IMR-90 (cell line): Measurements from ENCODE around the gene IGHMBP2. TPM values are rescaled to one million over a fixed set of nuclear protein-coding genes. Genes with fewer than 3 reads are reported as not detected.

Experiments
- ATAC-seq: fragments of 200-7000 bp; cut with Tn5 transposase; 2 replicates; pipeline ENCODE4 v1.9.1; 2020; ENCODE audit warnings: low read depth, mild to moderate bottlenecking, moderate library complexity
- BruUV-seq: library from RNA; stranded (reverse); fragments of 400-500 nt; replicated peaks from 2 replicates; lab custom pipeline; 2021; lab: Mats Ljungman, UMichigan
- CTCF ChIA-PET: fragments of 300-600 bp; formaldehyde crosslinking; extraction: SDS; loops from one replicate; lab custom pipeline; 2021; ENCODE audit warnings: antibody characterized with exemption; lab: Yijun Ruan, JAX
- POLR2A ChIA-PET: fragments of 300-600 bp; sonication (Branson Sonifier 250); formaldehyde crosslinking; loops from one replicate; lab custom pipeline; 2022; ENCODE audit warnings: antibody characterized with exemption; ENCODE audit not compliant: unreplicated experiment; lab: Charles Lee
- DNase-seq: peaks from one replicate; pipeline ENCODE4 v3.0.0; 2013
- H2AFZ ChIP-seq: replicated peaks from 2 replicates; pipeline ENCODE3; 2013; ENCODE audit warnings: low read length, mild to moderate bottlenecking; ENCODE audit not compliant: poor library complexity
- H2AK5ac ChIP-seq: 2 replicates; pipeline ENCODE4 v1.6.1; 2013; ENCODE audit warnings: low read depth, low read length, inconsistent platforms
- H2AK9ac ChIP-seq: replicated peaks from 2 replicates; pipeline ENCODE3; 2013; ENCODE audit warnings: mild to moderate bottlenecking, low read depth, low read length, moderate library complexity; ENCODE audit not compliant: poor library complexity
- H2BK120ac ChIP-seq: 2 replicates; pipeline ENCODE4 v1.6.1; 2013; ENCODE audit warnings: low read depth, low read length, inconsistent platforms
- H2BK15ac ChIP-seq: 3 replicates; pipeline ENCODE4 v1.6.1; 2013; ENCODE audit warnings: low read depth, low read length, inconsistent platforms
- H2BK20ac ChIP-seq: 2 replicates; pipeline ENCODE4 v1.6.1; 2013; ENCODE audit warnings: low read depth, mild to moderate bottlenecking, inconsistent platforms, low read length, moderate library complexity
- H2BK5ac ChIP-seq: 2 replicates; pipeline ENCODE4 v1.6.1; 2013; ENCODE audit warnings: mild to moderate bottlenecking, low read depth, low read length, inconsistent platforms; ENCODE audit not compliant: poor library complexity, severe bottlenecking
- H3K14ac ChIP-seq: replicated peaks from 2 replicates; pipeline ENCODE4 v1.6.1; 2013; ENCODE audit warnings: low read depth, low read length, inconsistent platforms
- H3K18ac ChIP-seq: 2 replicates; pipeline ENCODE4 v1.6.1; 2013; ENCODE audit warnings: low read depth, low read length, control low read depth
- H3K23ac ChIP-seq: 2 replicates; pipeline ENCODE4 v1.6.1; 2013; ENCODE audit warnings: low read depth, low read length, inconsistent platforms
- H3K27ac ChIP-seq: 2 replicates; pipeline ENCODE4 v1.5.1; 2013; ENCODE audit warnings: mild to moderate bottlenecking, control low read depth, low read length; ENCODE audit not compliant: insufficient read depth
- H3K27me3 ChIP-seq: 2 replicates; pipeline ENCODE4 v1.6.1; 2013; ENCODE audit warnings: low read length; ENCODE audit not compliant: control insufficient read depth, insufficient read depth
- H3K36me3 ChIP-seq: 2 replicates; pipeline ENCODE4 v1.6.1; 2013; ENCODE audit warnings: low read length, mixed read lengths; ENCODE audit not compliant: control insufficient read depth, insufficient read depth
- H3K4ac ChIP-seq: 2 replicates; pipeline ENCODE4 v1.6.1; 2013; ENCODE audit warnings: low read depth, low read length, inconsistent platforms
- H3K4me1 ChIP-seq: 2 replicates; pipeline ENCODE4 v1.6.1; 2013; ENCODE audit warnings: low read length, mixed read lengths; ENCODE audit not compliant: control insufficient read depth, insufficient read depth
- H3K4me2 ChIP-seq: 2 replicates; pipeline ENCODE4 v1.6.1; 2013; ENCODE audit warnings: low read depth, mild to moderate bottlenecking, control low read depth, low read length, moderate library complexity
- H3K4me3 ChIP-seq: 2 replicates; pipeline ENCODE4 v1.5.1; 2013; ENCODE audit warnings: low read depth, mild to moderate bottlenecking, control low read depth, low read length, moderate library complexity; ENCODE audit not compliant: insufficient read depth
- H3K56ac ChIP-seq: 2 replicates; pipeline ENCODE4 v1.6.1; 2013; ENCODE audit warnings: low read length, inconsistent platforms; ENCODE audit not compliant: insufficient read depth; ENCODE audit errors: extremely low read depth
- H3K79me1 ChIP-seq, 2 experiments: 2 replicates each; pipeline ENCODE4 v1.6.1; 2013; ENCODE audit warnings: low read length in 2 of 2, inconsistent platforms in 1 of 2, low read depth in 1 of 2
- H3K9ac ChIP-seq: 2 replicates; pipeline ENCODE4 v1.6.1; 2013; ENCODE audit warnings: low read depth, low read length, control low read depth
- H3K9me1 ChIP-seq: 2 replicates; pipeline ENCODE4 v1.6.1; 2013; ENCODE audit warnings: low read length, inconsistent platforms; ENCODE audit not compliant: insufficient read depth
- H3K9me3 ChIP-seq: 2 replicates; pipeline ENCODE4 v1.6.1; 2013; ENCODE audit warnings: low read length; ENCODE audit not compliant: control insufficient read depth, insufficient read depth
- H4K20me1 ChIP-seq: 2 replicates; pipeline ENCODE4 v1.6.1; 2013; ENCODE audit warnings: low read length, inconsistent platforms; ENCODE audit not compliant: insufficient read depth
- H4K5ac ChIP-seq: 2 replicates; pipeline ENCODE4 v1.6.1; 2013; ENCODE audit warnings: mild to moderate bottlenecking, low read depth, low read length, control low read depth
- H4K8ac ChIP-seq, 2 experiments: 2 replicates each; pipeline ENCODE4 v1.6.1; 2013; ENCODE audit warnings: low read depth in 2 of 2, low read length in 2 of 2, control low read depth in 1 of 2, inconsistent platforms in 1 of 2
- H4K91ac ChIP-seq: 2 replicates; pipeline ENCODE4 v1.6.1; 2013; ENCODE audit warnings: low read depth, low read length, inconsistent platforms; ENCODE audit not compliant: insufficient read depth
- CEBPB ChIP-seq: IDR thresholded peaks from 2 replicates; pipeline ENCODE4 v1.6.1; 2012; ENCODE audit warnings: low read depth, low read length, improper control_type of control experiment
- CHD1 ChIP-seq: IDR thresholded peaks from 2 replicates; pipeline ENCODE4 v1.6.1; 2012; ENCODE audit warnings: low read depth, low read length, improper control_type of control experiment
- FOS ChIP-seq: fragments of 150-350 bp; IDR thresholded peaks from 2 replicates; pipeline ENCODE4 v1.6.1; 2016; ENCODE audit warnings: low read depth, low read length
- POLR2A ChIP-seq: IDR thresholded peaks from 2 replicates; pipeline ENCODE4 v1.6.1; 2012; ENCODE audit warnings: mild to moderate bottlenecking, low read depth, low read length
- RCOR1 ChIP-seq: IDR thresholded peaks from 2 replicates; pipeline ENCODE4 v1.6.1; 2012; ENCODE audit warnings: mild to moderate bottlenecking, low read length, improper control_type of control experiment; ENCODE audit not compliant: insufficient replicate concordance
- RFX5 ChIP-seq: IDR thresholded peaks from 2 replicates; pipeline ENCODE4 v1.8.0; 2012; ENCODE audit warnings: low read depth, mild to moderate bottlenecking, low read length, moderate library complexity
- USF2 ChIP-seq: fragments of 150-350 bp; IDR thresholded peaks from 2 replicates; pipeline ENCODE4 v1.6.1; 2017; ENCODE audit warnings: mild to moderate bottlenecking, antibody characterized with exemption, low read length, low read depth
- WGBS, 2 experiments: methylation state at CpG; one replicate each; pipeline versions ENCODE4 v1.1.5 to v1.1.7; 2013; ENCODE audit warnings: missing lambda C conversion rate in 2 of 2; ENCODE audit not compliant: insufficient read length in 1 of 2; ENCODE audit errors: extremely low coverage in 2 of 2; 5-methylcytosine and 5-hydroxymethylcytosine counted together
- dilution Hi-C: fragments of 300-500 bp; cut with HindIII; formaldehyde crosslinking; loops from one replicate; pipeline ENCODE4 v1.14.3; 2018; ENCODE audit warnings: low sequenced_read_pairs; ENCODE audit not compliant: unreplicated experiment
- in situ Hi-C: fragments of 300-500 bp; cut with MboI; formaldehyde crosslinking; loops from 3 replicates; pipeline ENCODE4 v1.14.3; 2019; ENCODE audit warnings: low sequenced_read_pairs, inconsistent platforms, mixed read lengths
- intact Hi-C: fragments of 100-400 bp; cut with micrococcal nuclease; formaldehyde crosslinking; loops from 2 replicates; pipeline ENCODE4 v1.10.0; 2022
- polyA plus RNA-seq, 3 experiments: library from polyadenylated mRNA; depleted of rRNA; stranded (reverse); fragments of >200 nt; gene quantifications; 2 replicates each; pipeline ENCODE4 v1.2.3, GENCODE V29; 2012; ENCODE audit warnings: low replicate concordance in 1 of 3
- total RNA-seq: library from RNA; depleted of rRNA; stranded (reverse); fragments of >200 nt; gene quantifications from 2 replicates; pipeline ENCODE4 v1.2.3, GENCODE V29; 2012

IGHMBP2 gene
- total and polyA plus RNA-seq, 2 of the 4 experiments (the other 2 are of a cell fraction), result 4.5 to 11.1 TPM

GRCh38 chr11:68881320-68881719 is 22.4 kb upstream of the IGHMBP2 start:
- TF ChIP-seq CEBPB (no peak), FOS (no peak), CHD1 (no peak), RCOR1 (no peak), USF2 (no peak), RFX5 (no peak), POLR2A (no peak)

More at GRCh38 chr11:68881320-68881719, 22.4 kb upstream of the IGHMBP2 start:
- no peak for ATAC-seq
- Histone ChIP-seq H3K9me1 (no peaks in the 10 kb centered on the region; the same call in 1 of the 2 replicates), H3K9me3 (no peaks in the 10 kb centered on the region), H2AFZ (no peak overlapping the region), H2BK15ac (no peak overlapping the region), H3K36me3 (no peaks in the 10 kb centered on the region), H3K4me1 (no peaks in the 10 kb centered on the region), H3K4me2 (no peak overlapping the region), H2BK20ac (no peak overlapping the region), H2BK5ac (no peak overlapping the region), H3K18ac (no peak overlapping the region), H4K91ac (no peak overlapping the region), H2AK9ac (no peak overlapping the region), H4K5ac (no peak overlapping the region), H2AK5ac (no peak overlapping the region), H3K9ac (no peak overlapping the region), H4K8ac (no peak overlapping the region), H3K23ac (no peak overlapping the region), H3K4me3 (no peak overlapping the region), H4K20me1 (no peaks in the 10 kb centered on the region), H2BK120ac (no peak overlapping the region), H3K4ac (no peak overlapping the region), H3K56ac (no peak overlapping the region), H3K79me1 (no peaks in the 10 kb centered on the region), H3K14ac (no peak overlapping the region), H3K27me3 (no peaks in the 10 kb centered on the region), H3K27ac (no peak overlapping the region)
- dilution Hi-C loops, result no loop called here
- WGBS, 2 experiments, result no CpG with 5 or more reads among the region's 2 CpGs
- ChIA-PET CTCF (no interaction called here), POLR2A (no interaction called here)
- DNase-seq, result no peak
- intact Hi-C loops, result no loop called here
- in situ Hi-C loops, result no loop called here
- BruUV-seq, result no TSS peak
